ENCODE results near the gene SYT1. TPM values are rescaled to one million over a fixed set of nuclear protein-coding genes. Genes with fewer than 3 reads are reported as not detected.

SYT1 gene
- total RNA-seq, 2 experiments from 2014 or later = not detected

DNA sequence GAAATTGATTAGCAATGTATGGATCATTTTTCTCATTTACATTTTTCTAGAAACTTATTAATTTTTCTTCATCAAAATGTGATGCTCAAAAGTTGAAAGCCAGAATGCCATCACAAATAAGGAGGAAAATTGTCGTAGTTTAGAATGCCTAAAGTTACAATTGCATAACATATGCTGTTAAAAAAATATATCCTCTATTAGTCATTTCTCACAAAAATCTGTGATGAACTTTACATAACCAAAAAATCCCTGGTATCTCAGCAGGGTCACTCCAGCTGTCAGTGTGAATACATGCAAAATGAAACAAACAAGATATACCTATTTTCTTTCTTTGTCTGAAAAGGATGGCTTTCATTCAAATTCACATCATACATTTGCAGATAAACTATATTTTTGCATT, 467.3 kb downstream of the SYT1 start:
- H3K36me3 ChIP-seq (ENCODE audit: insufficient read depth, low read length) = no peaks in the 10 kb centered on the region
- intact Hi-C loops (cut with micrococcal nuclease; ENCODE audit: unreplicated experiment) = no loop called here
- no peaks in the 10 kb centered on the region for H3K9me3 ChIP-seq (ENCODE audit: low read length)
- DNase-seq (ENCODE audit: low spot score) = no peak
- no peaks in the 10 kb centered on the region for H3K4me1 ChIP-seq (ENCODE audit: insufficient read depth, low read length, poor library complexity, severe bottlenecking)
- no peak overlapping the region for H2AFZ ChIP-seq (ENCODE audit: low read length)
- ChIA-PET POLR2A (no interaction called here), CTCF (ENCODE audit: unreplicated experiment) (no interaction called here)
- no TSS peak for BruUV-seq (replicated peaks)
- TF ChIP-seq, protein P1, sequence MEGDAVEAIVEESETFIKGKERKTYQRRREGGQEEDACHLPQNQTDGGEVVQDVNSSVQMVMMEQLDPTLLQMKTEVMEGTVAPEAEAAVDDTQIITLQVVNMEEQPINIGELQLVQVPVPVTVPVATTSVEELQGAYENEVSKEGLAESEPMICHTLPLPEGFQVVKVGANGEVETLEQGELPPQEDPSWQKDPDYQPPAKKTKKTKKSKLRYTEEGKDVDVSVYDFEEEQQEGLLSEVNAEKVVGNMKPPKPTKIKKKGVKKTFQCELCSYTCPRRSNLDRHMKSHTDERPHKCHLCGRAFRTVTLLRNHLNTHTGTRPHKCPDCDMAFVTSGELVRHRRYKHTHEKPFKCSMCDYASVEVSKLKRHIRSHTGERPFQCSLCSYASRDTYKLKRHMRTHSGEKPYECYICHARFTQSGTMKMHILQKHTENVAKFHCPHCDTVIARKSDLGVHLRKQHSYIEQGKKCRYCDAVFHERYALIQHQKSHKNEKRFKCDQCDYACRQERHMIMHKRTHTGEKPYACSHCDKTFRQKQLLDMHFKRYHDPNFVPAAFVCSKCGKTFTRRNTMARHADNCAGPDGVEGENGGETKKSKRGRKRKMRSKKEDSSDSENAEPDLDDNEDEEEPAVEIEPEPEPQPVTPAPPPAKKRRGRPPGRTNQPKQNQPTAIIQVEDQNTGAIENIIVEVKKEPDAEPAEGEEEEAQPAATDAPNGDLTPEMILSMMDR (conservative IDR thresholded peaks at IDR 0.05; ENCODE audit: low read length) = no peak
- no peak for TF ChIP-seq EZH2phosphoT487 (IDR thresholded peaks at IDR 0.05; ENCODE audit: borderline replicate concordance, low read depth, low read length)
- no peaks in the 10 kb centered on the region for H3K79me2 ChIP-seq (ENCODE audit: insufficient read depth, low read depth, low read length)
- no peak overlapping the region for H3K4me3 ChIP-seq (ENCODE audit: low read depth, low read length, poor library complexity, severe bottlenecking)
- no peaks in the 10 kb centered on the region for H4K20me1 ChIP-seq (ENCODE audit: insufficient read depth, low read length)
- no peaks in the 10 kb centered on the region for H3K9me2 ChIP-seq (ENCODE audit: insufficient read depth, low read length)
- no peak overlapping the region for H3K27ac ChIP-seq (ENCODE audit: low read depth, low read length, poor library complexity, severe bottlenecking)
- no peak overlapping the region for H3K4me2 ChIP-seq (ENCODE audit: low read length)

DNA sequence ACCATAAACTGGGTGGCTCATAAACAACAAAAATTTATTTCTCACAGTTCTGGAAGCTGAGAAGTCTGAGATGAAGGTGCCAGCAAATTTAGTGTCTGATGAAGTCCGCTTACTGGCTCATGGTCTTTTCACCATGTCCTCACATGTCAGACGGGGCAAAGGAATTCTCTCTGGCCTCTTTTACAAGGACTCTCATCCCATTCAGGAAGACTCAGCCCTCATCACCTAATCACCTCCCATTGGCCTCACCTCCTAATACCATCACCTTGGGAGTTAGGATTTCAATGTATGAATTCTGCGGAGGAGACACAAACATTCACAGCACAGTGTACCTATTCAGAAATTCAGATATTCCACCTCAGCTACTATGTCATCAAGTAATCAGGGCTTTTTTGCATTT, 468.6 kb downstream of the SYT1 start:
- BruUV-seq (replicated peaks) = no TSS peak
- Histone ChIP-seq H3K4me1 (ENCODE audit: insufficient read depth, low read length, poor library complexity, severe bottlenecking) (no peaks in the 10 kb centered on the region), H3K4me3 (ENCODE audit: low read depth, low read length, poor library complexity, severe bottlenecking) (no peak overlapping the region), H3K36me3 (ENCODE audit: insufficient read depth, low read length) (no peaks in the 10 kb centered on the region), H3K4me2 (ENCODE audit: low read length) (no peak overlapping the region), H3K79me2 (ENCODE audit: insufficient read depth, low read depth, low read length) (no peaks in the 10 kb centered on the region), H3K9me3 (ENCODE audit: low read length) (no peaks in the 10 kb centered on the region), H2AFZ (ENCODE audit: low read length) (no peak overlapping the region), H3K27ac (ENCODE audit: low read depth, low read length, poor library complexity, severe bottlenecking) (no peak overlapping the region), H3K9me2 (ENCODE audit: insufficient read depth, low read length) (no peaks in the 10 kb centered on the region), H4K20me1 (ENCODE audit: insufficient read depth, low read length) (no peaks in the 10 kb centered on the region)
- CTCF ChIA-PET (ENCODE audit: unreplicated experiment) = no interaction called here
- POLR2A ChIA-PET = interaction anchor here (0.7 kb wide), 1 partner anchor 28 kb away, joined by 3 read pairs; no protein-coding TSS in a partner anchor
- no peak for DNase-seq (ENCODE audit: low spot score)
- intact Hi-C loops (cut with micrococcal nuclease; ENCODE audit: unreplicated experiment) = no loop called here
- TF ChIP-seq, protein P1 (conservative IDR thresholded peaks at IDR 0.05; ENCODE audit: low read length) = no peak
- TF ChIP-seq EZH2phosphoT487 (IDR thresholded peaks at IDR 0.05; ENCODE audit: borderline replicate concordance, low read depth, low read length) = no peak

DNA sequence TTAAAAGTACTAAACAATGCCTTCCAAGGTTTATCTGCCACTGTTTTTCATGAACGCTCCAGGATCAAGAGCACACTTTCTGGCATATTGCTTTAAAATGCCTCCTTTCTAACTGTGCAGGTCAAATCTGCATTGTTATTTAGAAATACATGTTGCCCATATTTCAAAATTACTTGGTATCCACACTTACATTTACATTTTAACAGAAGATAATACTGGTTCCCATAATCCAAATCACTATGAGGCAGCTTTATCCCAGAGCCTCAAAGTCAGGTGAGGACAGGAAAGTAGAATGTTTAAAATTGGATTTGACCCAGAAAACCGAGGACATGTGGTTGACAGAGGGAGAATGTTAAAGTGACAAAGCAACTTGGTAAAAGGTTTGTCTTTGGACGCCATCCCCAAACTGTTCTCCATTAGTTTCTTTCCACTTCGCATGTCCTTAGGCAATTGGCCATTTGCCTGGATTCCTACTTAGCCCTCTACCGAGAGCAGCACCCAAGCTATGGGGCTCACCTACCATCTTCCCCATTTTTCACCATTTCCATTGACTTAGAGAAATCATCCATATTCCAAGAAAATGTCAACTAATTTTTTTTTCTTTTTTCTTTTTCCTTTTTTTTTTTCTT, 473.2 kb downstream of the SYT1 start:
- CTCF ChIA-PET (ENCODE audit: unreplicated experiment) = no interaction called here
- no peak for TF ChIP-seq EZH2phosphoT487 (IDR thresholded peaks at IDR 0.05; ENCODE audit: borderline replicate concordance, low read depth, low read length)
- TF ChIP-seq, protein P1 (conservative IDR thresholded peaks at IDR 0.05; ENCODE audit: low read length) = no peak
- Histone ChIP-seq H3K36me3 (ENCODE audit: insufficient read depth, low read length) (no peaks in the 10 kb centered on the region), H3K9me2 (ENCODE audit: insufficient read depth, low read length) (no peaks in the 10 kb centered on the region), H4K20me1 (ENCODE audit: insufficient read depth, low read length) (no peaks in the 10 kb centered on the region), H2AFZ (ENCODE audit: low read length) (no peak overlapping the region), H3K4me1 (ENCODE audit: insufficient read depth, low read length, poor library complexity, severe bottlenecking) (no peaks in the 10 kb centered on the region), H3K4me2 (ENCODE audit: low read length) (no peak overlapping the region), H3K27ac (ENCODE audit: low read depth, low read length, poor library complexity, severe bottlenecking) (no peak overlapping the region), H3K9me3 (ENCODE audit: low read length) (no peaks in the 10 kb centered on the region), H3K79me2 (ENCODE audit: insufficient read depth, low read depth, low read length) (no peaks in the 10 kb centered on the region), H3K4me3 (ENCODE audit: low read depth, low read length, poor library complexity, severe bottlenecking) (no peak overlapping the region)
- no TSS peak for BruUV-seq (replicated peaks)
- intact Hi-C loops (cut with micrococcal nuclease; ENCODE audit: unreplicated experiment) = no loop called here
- POLR2A ChIA-PET = interaction anchor here (0.7 kb wide), 1 partner anchor 115 kb away, joined by 3 read pairs; no protein-coding TSS in a partner anchor
- no peak for DNase-seq (ENCODE audit: low spot score)

Data from OCI-LY7 (cell line).